Suppressor macrophage treated with lipopolysaccharide for 4 hours (primary cell): ENCODE results near the gene SPATA46.

Source experiments
- DNase-seq: peaks from one replicate; pipeline ENCODE4 v3.0.0-alpha.2; 2020

SPATA46 gene

DNA sequence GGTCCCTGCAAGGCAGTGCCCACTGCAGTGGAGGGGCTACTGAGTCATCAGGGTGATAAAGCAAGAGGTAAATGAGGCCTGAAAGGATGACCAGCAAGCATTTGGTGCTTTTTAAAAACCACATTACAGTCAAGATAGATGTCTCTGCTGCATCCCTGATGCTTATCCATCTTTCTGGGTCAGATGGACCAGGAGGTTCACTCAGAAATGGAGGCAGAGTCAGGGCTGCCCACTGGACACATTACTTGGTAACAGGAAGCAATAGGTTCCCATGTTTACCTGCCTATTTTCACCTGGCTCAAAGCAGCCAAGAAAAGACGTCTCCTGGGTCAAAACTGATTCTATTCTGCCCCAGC lies 3.6 kb downstream of the SPATA46 start:
- no peak for DNase-seq

GRCh38 chr1:162372159-162373071 lies 4.2 kb downstream of the SPATA46 start:
- DNase-seq = no peak

- DNase-seq = no peak
Observed at GRCh38 chr1:162371611-162372010, 5.0 kb downstream of the SPATA46 start.

GRCh38 chr1:162370721-162371120 lies 5.9 kb downstream of the SPATA46 start:
- no peak for DNase-seq

DNA sequence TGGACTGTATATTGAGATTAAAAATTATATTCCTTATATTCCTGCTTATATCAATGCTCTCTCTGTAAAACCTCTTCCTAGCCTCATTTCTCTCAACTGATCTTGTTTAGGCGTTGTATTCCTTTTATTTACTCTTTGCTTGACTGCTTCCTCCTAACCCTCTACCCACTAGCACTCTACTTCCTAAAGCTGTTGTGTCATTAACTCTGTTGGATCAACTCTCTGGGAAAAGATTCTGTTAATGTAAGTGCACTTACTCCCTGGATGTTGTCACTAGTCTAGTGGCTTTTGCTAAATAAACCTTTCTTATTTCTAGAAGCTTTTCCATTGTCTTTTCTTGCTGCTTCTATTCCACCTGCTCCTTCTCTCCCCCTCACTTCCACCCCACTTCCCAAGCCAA lies 6.5 kb downstream of the SPATA46 start:
- DNase-seq = no peak

DNA sequence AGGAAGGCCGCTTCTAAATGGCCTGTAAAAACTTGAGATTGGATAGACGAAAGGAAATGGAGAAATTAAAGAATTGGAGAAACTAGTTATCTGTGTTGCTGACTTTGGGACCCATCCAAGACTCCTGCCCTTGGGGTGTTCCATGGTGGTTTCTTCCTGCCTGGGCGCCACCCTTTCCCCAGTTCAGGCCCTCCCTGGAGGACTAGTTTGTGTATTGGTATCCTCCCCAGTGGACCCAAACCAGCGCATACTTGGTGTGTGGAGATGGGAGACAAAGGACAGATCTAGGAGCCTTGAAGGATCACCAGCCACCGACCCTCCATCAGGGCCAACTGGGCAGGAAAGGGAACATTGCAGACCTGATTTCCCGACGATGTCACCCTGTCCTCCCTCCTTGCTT lies 7.1 kb downstream of the SPATA46 start:
- no peak for DNase-seq

DNA sequence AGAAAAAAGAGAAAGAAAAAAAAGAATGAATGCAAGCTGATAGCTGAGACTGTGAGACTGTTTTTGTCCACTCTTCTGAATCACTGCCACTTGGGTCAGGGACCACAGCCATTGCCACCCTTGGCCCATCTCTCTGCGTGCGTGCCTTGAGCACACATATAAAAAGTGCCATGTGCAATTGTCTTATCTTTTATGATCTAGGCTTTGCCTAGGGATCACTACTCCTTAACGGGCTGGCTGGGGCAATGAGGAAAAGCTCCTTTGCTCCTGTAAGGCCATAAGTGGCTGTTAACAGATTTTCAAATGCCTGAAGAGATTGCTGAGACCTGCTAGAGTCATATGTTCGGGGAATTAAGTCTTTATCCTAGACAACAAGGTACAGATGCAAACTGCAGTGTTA lies 8.2 kb downstream of the SPATA46 start:
- no peak for DNase-seq

DNA sequence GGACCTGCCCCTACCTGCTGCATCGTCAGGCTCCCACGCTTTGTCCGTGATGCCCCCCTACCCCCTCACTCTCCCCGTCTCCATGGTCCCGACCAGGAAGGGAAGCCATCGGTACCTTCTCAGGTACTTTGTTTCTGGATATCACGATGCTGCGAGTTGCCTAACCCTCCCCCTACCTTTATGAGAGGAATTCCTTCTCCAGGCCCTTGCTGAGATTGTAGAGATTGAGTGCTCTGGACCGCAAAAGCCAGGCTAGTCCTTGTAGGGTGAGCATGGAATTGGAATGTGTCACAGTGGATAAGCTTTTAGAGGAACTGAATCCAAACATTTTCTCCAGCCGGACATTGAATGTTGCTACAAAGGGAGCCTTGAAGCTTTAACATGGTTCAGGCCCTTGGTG lies 8.9 kb downstream of the SPATA46 start:
- DNase-seq = no peak

GRCh38 chr1:162367073-162367472 lies 9.6 kb downstream of the SPATA46 start:
- DNase-seq = no peak

DNA sequence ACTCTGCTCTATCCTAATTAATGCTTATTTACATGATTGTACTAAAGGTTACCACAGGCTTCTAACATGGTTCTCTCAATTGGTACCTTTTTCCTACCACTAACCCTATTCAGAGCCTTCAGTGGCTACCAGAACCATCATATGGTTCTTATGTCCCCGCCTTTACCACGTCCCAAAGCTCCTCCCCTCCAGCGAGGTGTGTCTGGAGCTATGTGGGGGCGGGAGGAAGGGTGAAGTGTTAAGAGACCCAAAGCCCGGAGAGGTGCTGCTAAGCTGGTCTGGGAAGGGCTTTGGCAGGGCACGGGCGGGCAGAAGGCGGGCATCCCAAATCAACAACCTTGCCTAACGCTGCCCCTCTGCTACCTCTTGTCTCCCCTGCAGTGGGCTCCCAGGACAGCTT lies 10.0 kb downstream of the SPATA46 start:
- no peak for DNase-seq

GRCh38 chr1:162366149-162366548 lies 10.5 kb downstream of the SPATA46 start:
- no peak for DNase-seq

- DNase-seq = no peak
Observed at GRCh38 chr1:162365284-162366020, 11.2 kb downstream of the SPATA46 start.

DNA sequence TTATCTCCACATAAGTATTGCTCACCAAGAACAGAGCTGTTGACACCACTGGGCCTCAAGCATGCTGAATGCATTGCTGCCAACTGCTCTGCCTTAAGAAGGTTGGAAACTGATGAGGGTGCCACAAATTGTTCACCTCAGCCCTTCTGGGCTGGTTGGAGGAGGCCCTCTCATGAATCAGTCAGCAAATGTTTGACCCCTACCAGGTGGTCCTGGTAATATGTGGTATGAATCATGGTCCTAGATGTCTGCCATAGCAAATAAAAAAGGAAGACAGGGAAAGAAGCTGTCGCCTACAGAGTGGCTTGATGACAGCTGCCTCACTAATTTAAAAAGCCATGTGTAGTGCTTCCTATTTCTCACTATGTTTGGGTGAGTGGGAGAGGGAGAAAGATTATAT lies 12.2 kb downstream of the SPATA46 start:
- no peak for DNase-seq

- DNase-seq = no peak
Observed at GRCh38 chr1:162363823-162364222, 12.8 kb downstream of the SPATA46 start.

DNA sequence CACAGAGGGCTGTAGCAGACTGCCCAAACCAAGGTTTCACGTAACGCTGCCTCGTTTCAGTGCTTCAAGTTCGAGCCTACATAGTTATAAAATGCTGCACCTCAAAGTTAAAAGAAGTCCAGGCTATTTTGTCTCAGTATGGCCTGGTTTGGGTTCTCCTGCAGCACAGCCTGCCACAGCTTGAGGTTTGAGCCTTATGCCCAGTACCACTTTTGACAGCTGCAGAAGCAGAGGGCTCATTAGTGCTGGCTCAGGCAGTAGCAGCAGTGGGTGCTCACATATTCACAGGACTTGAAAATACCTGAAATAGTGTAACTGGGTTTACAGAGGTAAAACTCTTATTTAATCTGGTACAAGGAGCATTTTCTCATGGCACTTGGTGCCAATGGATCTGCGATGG lies 15.3 kb downstream of the SPATA46 start:
- no peak for DNase-seq

GRCh38 chr1:162360874-162361260 lies 15.8 kb downstream of the SPATA46 start:
- DNase-seq = no peak

DNA sequence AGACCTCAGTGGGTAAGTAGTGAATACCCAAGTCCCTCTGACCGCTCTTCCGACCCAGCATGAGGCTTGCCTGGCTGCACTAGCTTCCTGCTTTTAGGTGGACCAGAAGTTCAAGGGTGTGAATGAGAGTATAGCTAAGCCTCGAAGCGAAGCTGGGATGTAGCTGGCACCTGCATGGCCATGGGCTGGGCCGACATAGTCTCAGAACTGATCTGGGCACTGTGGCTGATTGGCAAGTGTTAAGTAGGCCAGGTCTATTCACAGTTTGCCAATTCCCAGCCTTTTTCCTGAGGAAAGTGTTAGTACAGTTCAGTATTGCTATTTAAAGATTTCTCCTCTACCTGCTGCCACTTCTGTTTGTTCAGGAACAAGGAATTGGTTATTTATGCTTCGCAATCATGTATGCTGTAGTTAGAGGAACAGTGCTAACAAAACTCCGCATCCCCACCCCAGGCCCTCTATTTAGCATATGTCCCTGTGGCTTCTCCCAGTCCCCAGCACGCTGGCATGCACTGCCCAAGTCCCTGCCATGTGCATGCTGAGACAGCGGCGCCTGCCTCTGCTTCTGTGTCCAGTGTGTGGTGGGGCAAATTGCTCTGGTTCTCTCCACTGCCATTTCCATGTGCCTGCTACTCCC lies 16.3 kb downstream of the SPATA46 start:
- DNase-seq = no peak

- DNase-seq = no peak
Observed at GRCh38 chr1:162359523-162360236, 17.0 kb downstream of the SPATA46 start.

DNA sequence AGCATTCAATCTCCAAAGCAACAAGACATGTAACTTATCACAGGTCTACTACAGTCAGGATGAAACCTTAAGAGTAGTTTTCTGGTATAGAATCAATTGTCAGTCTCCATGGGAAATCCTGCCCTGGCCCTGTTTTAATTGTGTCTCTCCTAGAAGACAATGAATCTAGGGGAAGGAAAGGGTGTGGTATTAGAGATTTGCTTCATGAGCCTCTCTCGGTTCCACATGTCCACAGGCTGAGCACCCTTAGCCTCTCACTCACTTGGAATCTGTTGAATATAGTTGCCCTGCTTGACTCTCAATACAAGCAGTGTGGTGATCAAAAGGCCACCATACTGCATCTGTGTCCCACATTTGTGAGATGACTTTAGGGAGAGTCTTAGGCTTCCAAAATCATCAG lies 17.7 kb downstream of the SPATA46 start:
- no peak for DNase-seq

DNA sequence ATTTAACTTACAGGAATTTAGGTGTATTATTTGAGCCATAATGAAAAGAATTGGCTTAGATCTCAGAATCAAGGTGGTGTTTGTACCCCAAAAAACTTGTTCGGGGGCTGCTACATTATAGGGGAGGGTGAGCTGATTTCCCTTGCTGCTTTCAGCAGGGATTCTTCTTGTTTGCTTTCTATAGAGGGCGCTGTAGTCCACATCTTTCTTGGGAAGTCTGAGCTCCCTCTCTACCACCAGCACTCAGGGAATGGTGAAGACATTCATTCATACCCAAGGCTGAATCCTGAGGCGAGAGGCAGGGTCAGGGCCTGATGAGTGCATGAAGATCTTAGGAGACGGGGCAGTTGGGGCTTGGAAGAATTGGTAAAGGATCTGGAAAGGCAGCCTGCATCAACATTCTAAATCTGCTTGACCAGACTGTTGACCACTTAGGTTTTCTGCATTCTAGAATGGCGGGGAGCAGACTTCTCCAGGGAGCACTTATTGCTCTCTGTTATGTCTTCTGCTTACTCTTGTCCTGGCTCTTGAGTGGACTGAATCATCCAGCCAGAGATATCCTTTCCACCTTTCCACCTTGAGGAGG lies 18.9 kb downstream of the SPATA46 start:
- peak; percentile 47 for DNase-seq

DNA sequence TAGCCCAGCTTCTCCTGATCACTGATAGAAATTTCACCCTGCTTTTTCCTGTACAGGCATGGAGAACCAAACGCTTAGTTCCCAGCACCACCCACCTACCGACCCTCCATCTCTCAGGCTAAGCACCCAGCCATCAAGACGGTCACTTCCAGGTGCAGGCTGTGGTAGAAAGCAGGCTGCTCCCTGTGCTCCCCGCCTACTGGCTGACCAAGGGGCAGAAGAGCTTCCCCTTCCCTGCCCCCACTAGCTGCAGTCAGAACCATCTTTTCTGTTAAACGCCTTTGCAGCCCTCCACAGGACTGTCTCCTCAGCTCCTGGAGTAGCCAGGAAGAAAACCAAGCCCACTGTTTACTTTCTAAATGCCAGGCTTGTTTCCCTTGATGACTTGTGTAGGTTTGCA lies 23.0 kb downstream of the SPATA46 start:
- DNase-seq = no peak

- DNase-seq = no peak
Observed at GRCh38 chr1:162353078-162353477, 23.6 kb downstream of the SPATA46 start.

GRCh38 chr1:162351874-162352273 lies 24.8 kb downstream of the SPATA46 start:
- peak; percentile 35 for DNase-seq
